Heart right ventricle (tissue), 16 donors: ENCODE results near the gene IGF2BP2. TPM values are rescaled to one million over a fixed set of nuclear protein-coding genes. Genes with fewer than 3 reads are reported as not detected.
"Not testable (repeated sequence)": the region's sequence is repeated elsewhere in the genome, so short reads cannot be mapped to it uniquely, and the experiment has no call there.

Experiments
- ATAC-seq, 8 donors: fragments of 200-7000 bp; cut with Tn5 transposase; one replicate each; pipeline ENCODE4 v1.9.1; 2020; ENCODE audit warnings: mild to moderate bottlenecking in 8 of 8, moderate library complexity in 8 of 8, moderate number of reproducible peaks in 1 of 8
- DNase-seq, 2 donors: peaks; one replicate each; pipeline ENCODE4 v3.0.0-alpha.2; 2020
- H3K27ac ChIP-seq, 10 donors: fragments of 200-600 bp; sonication (generic) in 2 of 10; one replicate each; pipeline versions ENCODE4 v1.5.0 to v1.8.0; 2020 to 2022; ENCODE audit warnings: mild to moderate bottlenecking in 3 of 10
- H3K27me3 ChIP-seq, 7 donors: fragments of 200-600 bp; one replicate each; pipeline ENCODE4 v1.8.0; 2021 to 2022; ENCODE audit warnings: mild to moderate bottlenecking in 2 of 7
- H3K36me3 ChIP-seq, 9 donors: fragments of 200-600 bp; sonication (generic) in 1 of 9; one replicate each; pipeline versions ENCODE4 v1.5.0 to v1.8.0; 2020 to 2022; ENCODE audit warnings: mild to moderate bottlenecking in 2 of 9
- H3K4me1 ChIP-seq, 9 donors: fragments of 200-600 bp; sonication (generic) in 1 of 9; one replicate each; pipeline versions ENCODE4 v1.5.0 to v1.8.0; 2020 to 2022; ENCODE audit warnings: mild to moderate bottlenecking in 4 of 9
- H3K4me3 ChIP-seq, 10 donors: fragments of 200-600 bp; sonication (generic) in 2 of 10; one replicate each; pipeline versions ENCODE4 v1.5.0 to v1.8.0; 2020 to 2022; ENCODE audit warnings: mild to moderate bottlenecking in 7 of 10, moderate library complexity in 2 of 10
- H3K9me3 ChIP-seq, 11 donors: fragments of 200-600 bp in 10 of 11; sonication (generic) in 2 of 11; one replicate each; pipeline versions ENCODE4 v1.5.0 to v1.8.0; 2013 to 2022; ENCODE audit warnings: mild to moderate bottlenecking in 2 of 11, control low read depth in 1 of 11, moderate library complexity in 1 of 11
- CTCF ChIP-seq, 9 donors: fragments of 200-600 bp; sonication (generic) in 2 of 9; IDR thresholded peaks; one replicate each; pipeline versions ENCODE4 v1.5.0 to v1.8.0; 2021 to 2022; ENCODE audit warnings: antibody characterized with exemption in 9 of 9, mild to moderate bottlenecking in 5 of 9, moderate library complexity in 1 of 9
- WGBS, 2 donors: extraction: QIAGEN DNeasy Blood & Tissue Kit; methylation state at CpG; one replicate each; pipeline ENCODE4 v1.1.7; 2013; ENCODE audit warnings: inconsistent platforms in 1 of 2; 5-methylcytosine and 5-hydroxymethylcytosine counted together
- intact Hi-C, 10 donors: fragments of 100-400 bp; cut with DNase I; formaldehyde crosslinking; loops; one replicate each; pipeline versions ENCODE4 v1.11.1 to v1.14.2; 2022
- polyA plus RNA-seq, 2 donors: library from polyadenylated mRNA; stranded (reverse); fragments of 200-250 nt; gene quantifications; one replicate each; pipeline ENCODE4 v1.2.3, GENCODE V29; 2013
- total RNA-seq, 10 donors: library from RNA; stranded (reverse); fragmentation: NEBNext Ultra II Directional in 3 of 10; extraction: Animal tissue kit (Norgen Biotek cat#: 25700) in 3 of 10; gene quantifications; one replicate each; pipeline versions ENCODE4 v1.2.1 to v1.2.4, GENCODE V29; 2021 to 2023
- donor health status: Arrhythmogenic right ventricular cardiomyopathy.
- donor health status: ischemic (EF 13 %, LVEDD 7.1; RV severe dilation, severe dysfunction).
- donor health status: healthy with polysubstance abuse.
- donor health status: DM: no; HTN: yes; CAD: no.
- donor health status: DM: no; HTN: no; CAD: no.
- donor health status: ischemic (EF 25% LVEDD 6.9; RV normal size, moderate dysfunction).
- donor health status: ischemic (EF 25% LVEDD 5.7; RV mildly dilated, moderate dysfunction).
- donor health status: healthy.
- donor health status: DM: yes; HTN: yes; CAD: no.
- donor health status: Ischemic cardiomyopathy.
- donor health status: ischemic (EF 35%, LVEDD 5.7; RV mildly dilated, moderate dysfunction).
- donor health status: nonischemic (EF 11% LVEDD 7.7; RV severe dilation, severe dysfunction).
- donor health status: DM: yes; HTN: yes; CAD: no.
- donor health status: PGD.
- donor health status: ischemic (EF 29% LVEDD 5.4; RV normal size, mild dysfunction).
- donor health status: nonischemic (EF 23%, LVEDD 6.1; RV moderate dilation, normal function).

Gene IGF2BP2
- total and polyA plus RNA-seq, 12 donors = 9.4 to 17.8 (median 15.4) TPM

- H3K4me1 ChIP-seq = peaks cover 0 to 6% (median 0%) of the 10 kb centered on the region in 9 donors
- 87 to 88% methylated on average over 12 to 16 of the region's 16 CpGs for WGBS, 2 donors
- H3K27ac ChIP-seq = no peak overlapping the region
- intact Hi-C loops = no loop called here
- peaks cover 0 to 11% (median 0%) of the 10 kb centered on the region in 9 donors for H3K36me3 ChIP-seq
- TF ChIP-seq CTCF (IDR thresholded peaks at IDR 0.05) = no peak
- ATAC-seq (peak in 1 of 8 donors; percentile 8), DNase-seq (no peak)
- no peaks in the 10 kb centered on the region for H3K9me3 ChIP-seq
- H3K27me3 ChIP-seq = no peaks in the 10 kb centered on the region
- H3K4me3 ChIP-seq = no peak overlapping the region
These were observed 179.1 kb downstream of the IGF2BP2 start for GRCh38 chr3:185645596-185646381.

GRCh38 chr3:185645191-185645590, 179.7 kb downstream of the IGF2BP2 start:
- H3K27ac ChIP-seq, H3K27me3 ChIP-seq, H3K4me3 ChIP-seq, ATAC-seq, DNase-seq, intact Hi-C loops, H3K9me3 ChIP-seq, H3K4me1 ChIP-seq: not testable (repeated sequence)
- H3K36me3 ChIP-seq = peaks cover 0 to 11% (median 0%) of the 10 kb centered on the region in 9 donors
- 80% methylated on average over 17 of the region's 17 CpGs for WGBS, 2 donors

GRCh38 chr3:185640308-185640707, 184.5 kb downstream of the IGF2BP2 start:
- no peak for TF ChIP-seq CTCF (IDR thresholded peaks at IDR 0.05)
- WGBS, 2 donors = 63 to 68% methylated on average over 2 of the region's 2 CpGs
- DNase-seq = no peak

GRCh38 chr3:185639632-185640206, 185.1 kb downstream of the IGF2BP2 start:
- Histone ChIP-seq H3K4me1 (no peaks in the 10 kb centered on the region), H3K36me3 (peaks cover 0 to 2% (median 0%) of the 10 kb centered on the region in 9 donors), H3K9me3 (no peaks in the 10 kb centered on the region), H3K27me3 (no peaks in the 10 kb centered on the region), H3K4me3 (no peak overlapping the region), H3K27ac (no peak overlapping the region)
- TF ChIP-seq CTCF (IDR thresholded peaks at IDR 0.05) = no peak
- 77 to 79% methylated on average over 7 of the region's 7 CpGs for WGBS, 2 donors
- intact Hi-C loops = no loop called here
- ATAC-seq (no peak), DNase-seq (no peak)

More at GRCh38 chr3:185640308-185640707, 184.5 kb downstream of the IGF2BP2 start:
- Histone ChIP-seq H3K27me3 (no peaks in the 10 kb centered on the region), H3K27ac (no peak overlapping the region), H3K36me3 (peaks cover 0 to 4% (median 0%) of the 10 kb centered on the region in 9 donors), H3K4me3 (no peak overlapping the region), H3K9me3 (no peaks in the 10 kb centered on the region), H3K4me1 (no peaks in the 10 kb centered on the region)
- intact Hi-C loops = no loop called here
- no peak for ATAC-seq

GRCh38 chr3:185638651-185639050, 186.2 kb downstream of the IGF2BP2 start:
- DNase-seq, H3K27ac ChIP-seq, H3K27me3 ChIP-seq, H3K9me3 ChIP-seq, intact Hi-C loops, H3K4me1 ChIP-seq, ATAC-seq, H3K36me3 ChIP-seq, H3K4me3 ChIP-seq: not testable (repeated sequence)
- WGBS, 2 donors = 95 to 97% methylated on average over 11 of the region's 11 CpGs
